ENCODE measurements around the gene CDC42BPA. TPM values are rescaled to one million over a fixed set of nuclear protein-coding genes. Genes with fewer than 3 reads are reported as not detected.

Gene CDC42BPA
- total and polyA plus RNA-seq, 9 of the 15 experiments (the other 6 are each of a cell fraction or from before 2014, with no cell fraction given): 8.0 to 77.5 (median 52.1) TPM

- no peaks in the 10 kb centered on the region; the same call in 1 of the 2 replicates for H4K20me1 ChIP-seq (replicated peaks; ENCODE audit: control insufficient read depth, insufficient read depth, low read length)
- no peak overlapping the region for H3K27ac ChIP-seq (ENCODE audit: extremely low read depth, low read depth, low read length)
- peaks cover 95% of the 10 kb centered on the region for H3K79me2 ChIP-seq (ENCODE audit: control insufficient read depth, insufficient read depth, low read length)
- DNase-seq (ENCODE audit: extremely low read depth in 1 of 4, low spot score in 3 of 4) (no peak), FAIRE-seq (no peak), ATAC-seq (no peak)
- H3K4me1 ChIP-seq (replicated peaks in 1 of 2; ENCODE audit: control insufficient read depth in 2 of 2, insufficient read depth in 2 of 2, low read length in 2 of 2): peaks cover 0 to 5% of the 10 kb centered on the region in 2 experiments; a peak in 1 of 5 replicates
- H2AFZ ChIP-seq (ENCODE audit: low read depth, low read length): no peak overlapping the region
- POLR2A ChIA-PET: interaction anchor here (0.7 kb wide), 2 partner anchors 36 to 39 kb away, joined by 3 read pairs; no protein-coding TSS in a partner anchor
- 93% methylated on average over 1 of the region's 1 CpG for WGBS (ENCODE audit: insufficient coverage, low coverage, missing lambda C conversion rate)
- BruUV-seq (replicated peaks): no TSS peak
- H3K9ac ChIP-seq (ENCODE audit: insufficient read depth in 1 of 2, low read depth in 2 of 2, low read length in 2 of 2): no peak overlapping the region
- H3K9me3 ChIP-seq (replicated peaks; ENCODE audit: control insufficient read depth, insufficient read depth, low read depth, low read length): no peaks in the 10 kb centered on the region
- H3K27me3 ChIP-seq (ENCODE audit: control insufficient read depth in 2 of 2, insufficient read depth in 2 of 2, low read length in 2 of 2): no peaks in the 10 kb centered on the region
- no peak overlapping the region for H3K4me3 ChIP-seq
- no peak overlapping the region for H3K4me2 ChIP-seq (ENCODE audit: insufficient read depth, low read length)
- in situ Hi-C loops (cut with MboI): no loop called here
- no peaks in the 10 kb centered on the region for H3K9me1 ChIP-seq (ENCODE audit: control insufficient read depth, insufficient read depth, low read length)
- peaks cover 4% of the 10 kb centered on the region; the same call in 1 of the 3 replicates for H3K36me3 ChIP-seq (ENCODE audit: control insufficient read depth, insufficient read depth, low read length)
- intact Hi-C loops (cut with micrococcal nuclease): no loop called here
- CTCF ChIA-PET (ENCODE audit: low intra/inter-chr PET ratio): no interaction called here
- no peak for TF ChIP-seq UBTF (IDR thresholded peaks at IDR 0.05; ENCODE audit: borderline replicate concordance in 1 of 2, low read depth in 2 of 2, low read length in 2 of 2)
- no peak for TF ChIP-seq CUX1 (CRISPR knock-in tag; IDR thresholded peaks at IDR 0.05)
- no peak for TF ChIP-seq TRIM24 (IDR thresholded peaks at IDR 0.05)
- no peak for TF ChIP-seq ZBTB5 (IDR thresholded peaks at IDR 0.05)
- no peak for TF ChIP-seq RBM14 (IDR thresholded peaks at IDR 0.05; ENCODE audit: borderline replicate concordance, insufficient read depth, low read depth, low read length)
- TF ChIP-seq ZFX (CRISPR knock-in tag; IDR thresholded peaks at IDR 0.05): no peak
- no peak for TF ChIP-seq GATA2 (CRISPR knock-in tag; IDR thresholded peaks at IDR 0.05)
- no peak for TF ChIP-seq TOE1 (IDR thresholded peaks at IDR 0.05; ENCODE audit: borderline replicate concordance)
- TF ChIP-seq TOE1 (CRISPR knock-in tag; IDR thresholded peaks at IDR 0.05; ENCODE audit: borderline replicate concordance, low read depth): no peak
Observed at GRCh38 chr1:227268943-227269342, 49.3 kb downstream of the CDC42BPA start.
